Nucleus accumbens (tissue), 56 donors: ENCODE measurements around the gene CCDC70.

Source experiments
- DNase-seq, 56 donors: peaks; one replicate each; lab custom pipeline; 2025; lab: John Stamatoyannopoulos, UW

CCDC70 gene

DNA sequence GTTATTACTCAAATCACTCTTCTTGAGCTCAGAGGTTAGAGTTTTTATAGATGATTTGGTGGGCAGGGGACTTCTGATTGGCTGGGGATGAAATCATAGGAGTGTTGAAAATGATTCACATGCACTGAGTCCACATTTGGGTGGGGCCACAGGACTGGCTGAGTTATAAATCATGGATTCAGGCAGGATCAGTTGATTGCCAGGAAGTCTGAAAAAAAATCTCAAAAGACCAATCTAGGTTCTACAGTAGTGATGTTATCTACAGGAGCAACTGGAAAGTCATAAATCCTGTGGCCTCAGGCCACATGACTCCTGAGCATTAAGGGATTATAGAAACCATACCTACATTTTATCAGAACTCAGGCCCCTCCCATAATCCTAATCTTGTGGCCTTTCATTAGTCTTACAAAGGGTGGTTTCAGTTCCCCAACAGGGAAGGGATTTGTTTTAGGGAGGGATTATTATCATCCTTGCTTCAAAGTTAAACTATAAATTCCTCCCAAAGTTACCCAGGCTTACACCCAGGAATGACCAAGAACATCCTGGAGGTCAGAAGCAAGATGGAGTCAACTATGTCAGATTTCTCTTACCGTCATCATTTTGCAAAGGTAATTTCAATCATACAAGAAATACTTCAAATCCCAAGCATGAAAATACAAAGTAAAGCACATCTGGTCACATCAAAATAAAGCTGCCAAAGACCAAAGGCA lies 5.6 kb upstream of the CCDC70 start:
- DNase-seq: no peak

GRCh38 chr13:51856998-51857397 lies 4.8 kb upstream of the CCDC70 start:
- no peak for DNase-seq

DNA sequence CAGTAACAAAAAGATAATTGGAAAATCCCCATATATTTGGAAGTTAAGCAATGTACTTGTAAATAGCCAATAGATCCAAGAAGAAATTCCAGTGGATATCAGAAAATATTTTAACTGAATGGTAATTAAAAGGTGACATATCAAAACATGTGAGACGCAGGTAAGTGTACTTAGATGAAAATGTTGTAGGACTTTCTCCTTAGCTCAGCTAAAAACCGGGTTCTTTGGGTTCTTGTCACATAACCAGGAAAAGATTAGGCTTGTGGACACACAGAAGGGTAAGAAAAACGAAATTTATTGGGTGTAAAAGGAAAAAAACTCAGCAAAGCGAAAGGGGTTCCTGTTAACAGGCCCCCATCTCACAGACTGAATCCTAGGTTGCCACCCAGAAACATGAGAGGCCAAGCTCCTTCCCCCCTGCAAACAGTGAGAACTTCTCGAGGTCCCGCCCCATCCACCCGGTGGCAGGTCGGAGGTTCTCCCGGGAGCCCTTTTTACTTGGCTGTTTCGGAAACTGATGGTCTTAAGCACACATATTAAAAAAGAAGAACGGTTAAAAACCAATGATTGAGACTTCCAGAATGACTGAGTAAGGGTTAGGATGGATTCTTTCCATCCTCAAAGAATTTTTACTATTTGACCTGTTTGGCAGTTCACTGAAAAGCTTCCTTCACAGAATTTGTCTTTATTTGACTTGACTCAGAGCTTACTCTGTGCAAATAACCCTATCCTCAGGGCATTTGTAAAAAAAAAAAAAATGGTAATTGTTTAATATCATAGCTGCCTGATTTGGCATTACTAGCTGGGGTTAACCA lies 3.1 kb upstream of the CCDC70 start:
- DNase-seq: no peak

DNA sequence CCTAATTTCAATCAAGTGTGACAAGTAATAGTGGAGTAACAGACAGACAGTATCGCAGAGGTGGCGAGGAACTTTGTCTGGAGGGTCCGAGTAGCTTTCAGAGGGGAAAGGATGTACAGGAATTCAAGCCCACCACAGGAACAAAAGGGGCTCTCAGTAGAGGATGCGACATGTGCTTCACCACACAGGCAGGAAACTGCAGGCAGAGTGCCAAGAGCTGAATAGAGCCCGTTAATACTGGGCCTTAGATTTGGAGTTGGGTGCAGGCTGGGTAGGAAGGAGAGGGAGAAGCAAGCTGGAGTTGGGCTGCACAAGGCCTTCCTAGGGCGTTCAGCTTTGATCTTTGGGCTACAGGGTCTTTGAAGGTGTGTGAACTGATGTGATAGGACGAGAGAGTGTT lies 1.2 kb downstream of the CCDC70 start:
- no peak for DNase-seq

DNA sequence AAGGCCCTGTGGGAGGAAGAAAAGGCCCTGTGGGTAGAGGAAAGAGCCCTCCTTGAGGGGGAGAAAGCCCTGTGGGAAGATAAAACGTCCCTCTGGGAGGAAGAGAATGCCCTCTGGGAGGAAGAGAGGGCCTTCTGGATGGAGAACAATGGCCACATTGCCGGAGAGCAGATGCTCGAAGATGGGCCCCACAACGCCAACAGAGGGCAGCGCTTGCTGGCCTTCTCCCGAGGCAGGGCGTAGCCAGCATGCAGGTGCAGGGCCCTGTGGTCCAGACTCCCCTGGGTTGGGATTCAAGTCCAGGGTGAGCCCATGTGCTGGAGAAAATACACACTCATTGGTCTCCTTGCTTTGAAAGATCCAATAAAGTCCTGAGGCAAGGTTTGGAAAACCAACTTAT lies 4.1 kb downstream of the CCDC70 start:
- no peak for DNase-seq

DNA sequence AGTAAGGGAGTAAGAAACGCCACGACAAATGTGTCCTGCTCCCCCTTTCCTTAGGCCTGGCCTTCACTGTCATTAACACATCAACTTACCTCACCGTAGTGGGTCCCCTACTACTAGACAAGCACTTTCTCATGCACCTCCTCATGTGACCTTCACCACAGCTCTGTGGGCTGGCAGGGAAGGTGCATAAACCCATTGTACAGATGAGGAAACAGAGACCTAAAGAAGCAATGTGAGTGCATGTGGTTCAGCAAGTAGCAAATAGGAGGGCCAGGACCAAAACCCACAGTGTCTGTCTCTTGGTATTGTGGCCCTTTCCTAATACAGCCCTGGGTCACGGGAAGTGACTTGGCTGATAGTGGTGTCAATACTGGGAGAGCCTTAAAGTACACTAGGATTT lies 5.3 kb downstream of the CCDC70 start:
- DNase-seq: no peak

DNA sequence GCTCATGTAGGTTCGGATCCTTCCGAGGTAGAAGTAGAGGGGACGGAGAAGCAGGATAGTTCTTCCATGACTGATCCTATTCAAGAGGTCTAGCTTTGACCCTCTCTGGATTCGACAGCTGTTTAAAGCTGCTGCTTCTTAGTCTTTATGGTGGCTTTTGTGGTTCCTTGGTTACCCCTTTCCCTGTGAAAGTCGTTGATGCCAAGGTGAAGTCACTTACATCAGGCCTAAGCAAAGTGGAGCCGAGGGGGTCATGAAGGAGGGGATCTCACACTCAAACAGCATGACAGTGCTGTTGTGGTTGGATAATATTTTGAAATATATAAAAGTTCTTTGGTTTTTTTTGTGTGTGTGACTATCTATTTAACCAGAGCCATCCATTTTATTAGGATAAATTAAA lies 8.1 kb downstream of the CCDC70 start:
- no peak for DNase-seq

- DNase-seq: no peak
Observed at GRCh38 chr13:51870616-51871015, 8.8 kb downstream of the CCDC70 start.

DNA sequence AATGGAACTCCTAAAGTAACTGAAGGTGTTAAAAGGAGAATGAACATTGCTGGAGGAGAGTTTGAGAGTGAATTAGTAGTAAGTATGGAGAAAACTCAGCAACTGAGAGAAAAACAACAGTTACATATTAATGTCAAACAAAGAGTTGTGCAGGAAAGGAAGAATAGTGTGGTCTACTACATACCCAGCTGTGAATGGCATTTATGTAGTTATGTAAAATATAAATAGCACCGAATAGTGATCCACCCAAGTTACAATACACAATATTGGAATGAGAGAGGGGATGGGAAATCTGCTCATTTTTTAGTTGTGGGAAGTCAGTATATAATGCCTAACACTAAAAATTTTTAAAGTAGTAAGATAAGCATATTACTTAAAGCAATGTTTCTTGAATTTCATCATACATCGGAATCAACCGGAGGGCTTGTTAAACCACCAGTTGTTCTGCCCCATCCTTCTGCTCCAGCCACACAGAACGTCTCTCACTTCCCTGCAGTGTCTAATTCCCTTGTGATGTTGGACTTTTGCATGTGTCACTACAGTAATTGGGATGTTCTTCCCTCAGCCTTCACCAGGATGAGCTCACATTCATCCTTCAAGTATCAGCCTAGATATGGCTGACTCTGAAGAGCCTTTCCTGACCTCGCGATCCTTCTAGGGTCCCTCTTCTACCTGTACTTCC lies 11.5 kb downstream of the CCDC70 start:
- DNase-seq: no peak

DNA sequence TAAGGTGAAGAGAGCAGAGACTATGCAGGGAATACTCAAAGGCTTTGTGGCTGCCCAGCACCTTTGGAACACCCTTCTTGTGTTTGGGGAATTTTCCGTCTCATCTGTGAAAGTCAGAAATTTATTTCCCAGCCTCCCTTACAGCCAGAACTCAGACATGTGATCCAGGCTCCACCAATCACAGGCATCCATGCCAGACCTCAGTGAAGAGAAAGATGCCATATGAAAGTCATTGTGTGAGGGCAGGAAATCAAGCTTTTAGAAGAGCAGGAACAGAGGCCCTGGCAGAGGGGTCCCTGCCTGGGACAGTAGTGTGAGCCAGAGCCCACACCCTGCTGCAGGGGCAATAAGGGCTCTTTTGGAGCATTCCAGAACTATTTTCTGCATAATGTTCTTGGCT lies 12.1 kb downstream of the CCDC70 start:
- DNase-seq: peak in 1 of 56 donors; percentile 9

GRCh38 chr13:51874651-51875050 lies 12.9 kb downstream of the CCDC70 start:
- peak in 31 of 56 donors; percentile 6 to 78 (median 43) for DNase-seq

DNA sequence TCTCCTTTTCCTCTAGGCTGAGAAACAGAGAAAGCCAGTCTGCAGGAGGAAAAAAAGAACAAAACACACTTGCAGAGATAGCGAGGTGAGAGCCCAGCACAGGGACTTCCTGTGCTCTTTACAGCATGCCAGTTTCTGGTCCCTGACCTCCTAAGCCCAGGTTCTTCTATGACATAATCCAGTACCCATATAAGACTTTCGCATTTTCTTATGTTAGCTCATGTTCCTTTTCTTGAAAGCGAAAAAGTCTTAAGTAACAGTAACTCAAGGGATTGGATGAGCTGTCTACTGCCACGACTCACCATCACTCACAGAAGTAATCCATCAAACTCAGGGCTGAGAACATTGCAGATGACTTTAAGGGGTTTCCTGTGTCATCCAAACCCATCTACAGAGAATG lies 17.4 kb downstream of the CCDC70 start:
- DNase-seq: no peak

DNA sequence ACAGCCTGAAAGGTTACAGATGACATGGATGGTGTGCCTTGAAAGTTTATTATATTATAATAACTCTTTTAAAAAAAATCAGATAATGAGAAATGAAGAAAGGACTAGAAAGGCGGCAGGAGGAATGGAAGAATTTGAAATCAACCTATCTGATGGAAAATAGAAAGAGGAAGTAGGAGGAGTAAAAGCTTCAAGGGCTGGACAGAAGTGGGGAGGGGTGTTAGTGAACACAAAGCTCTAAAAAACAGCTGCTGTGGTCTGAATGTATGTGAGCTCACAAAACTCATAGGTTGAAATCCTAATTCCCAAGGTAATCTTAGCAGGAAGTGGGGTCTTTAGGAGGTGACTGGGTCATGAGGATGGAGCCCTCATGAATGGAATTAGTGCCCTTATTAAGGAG lies 19.5 kb downstream of the CCDC70 start:
- DNase-seq: no peak

- no peak for DNase-seq
Observed at GRCh38 chr13:51882570-51883225, 20.9 kb downstream of the CCDC70 start.

DNA sequence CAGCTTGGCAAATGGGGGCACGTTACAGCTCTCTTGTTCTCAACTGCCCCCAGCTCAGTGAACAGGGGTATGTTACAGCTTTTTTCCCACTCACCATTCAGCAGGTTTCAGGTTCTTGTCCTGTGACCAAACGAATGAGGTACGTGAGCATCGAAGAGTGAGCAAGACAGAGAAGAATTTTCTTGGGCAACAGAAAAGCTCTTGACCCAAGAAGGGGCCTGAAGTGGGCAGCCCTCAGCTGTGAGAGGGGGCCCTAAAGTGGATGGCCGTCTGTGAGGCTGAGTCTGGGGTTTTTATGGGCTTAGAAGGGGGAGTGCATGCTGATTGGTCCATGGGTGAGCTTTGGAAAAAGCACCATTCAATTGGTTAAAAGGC lies 21.4 kb downstream of the CCDC70 start:
- DNase-seq: no peak

DNA sequence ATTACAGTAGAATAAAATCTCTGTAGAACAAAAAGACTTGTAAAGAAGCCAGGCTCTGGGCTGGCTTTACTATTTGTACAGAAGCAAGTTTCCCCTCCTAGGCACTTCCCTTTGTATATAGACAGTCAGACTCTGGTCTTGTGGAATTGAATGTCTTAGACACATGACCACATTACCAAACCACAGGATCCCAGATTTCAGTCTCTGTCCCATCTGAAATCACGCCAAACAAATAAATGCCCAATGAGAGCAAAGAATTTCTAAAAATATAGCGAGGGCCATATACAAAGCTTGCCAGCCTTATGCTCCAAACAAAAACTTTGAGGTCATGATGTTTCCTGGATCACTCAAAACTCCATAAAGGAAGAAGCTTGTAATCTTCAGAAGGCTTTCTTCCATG lies 23.9 kb downstream of the CCDC70 start:
- no peak for DNase-seq

DNA sequence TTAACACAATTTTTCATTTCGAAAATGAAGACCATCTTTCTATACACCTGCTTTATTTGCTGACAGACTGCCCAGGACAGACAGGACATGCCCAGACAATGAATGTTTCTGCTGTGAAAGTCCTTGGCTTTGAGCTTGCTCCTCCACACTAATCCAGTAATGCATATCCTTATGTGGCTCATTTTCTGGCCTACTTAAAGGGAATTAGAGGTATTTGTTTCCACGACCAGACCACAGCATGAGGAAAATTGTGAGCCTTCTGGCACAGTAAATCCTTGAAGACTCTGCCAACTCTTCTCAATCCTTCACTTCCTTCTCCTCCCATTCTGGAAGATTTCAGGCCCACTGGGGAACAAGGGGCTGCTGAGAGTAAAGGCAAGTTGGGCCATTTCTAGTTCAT lies 25.7 kb downstream of the CCDC70 start:
- DNase-seq: no peak

DNA sequence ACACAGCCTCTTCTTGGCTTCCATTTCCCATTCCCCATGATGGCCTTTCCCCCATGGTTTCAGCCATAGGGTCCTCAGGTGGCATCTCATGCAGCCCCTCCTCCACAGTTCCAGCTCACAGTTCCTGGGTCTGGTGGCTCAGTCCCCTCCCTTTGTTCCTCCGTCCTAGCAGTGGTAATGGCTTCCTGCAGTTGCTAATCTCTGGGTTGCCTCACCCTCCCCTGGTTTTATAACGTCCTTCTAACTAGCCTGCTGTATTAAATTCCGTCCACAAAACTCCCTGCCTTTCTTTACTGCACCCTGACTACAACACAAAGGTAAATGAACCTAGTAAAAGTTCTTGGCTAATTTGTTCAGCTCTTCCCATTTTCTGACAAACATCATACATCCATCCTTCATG lies 30.9 kb downstream of the CCDC70 start:
- no peak for DNase-seq

DNA sequence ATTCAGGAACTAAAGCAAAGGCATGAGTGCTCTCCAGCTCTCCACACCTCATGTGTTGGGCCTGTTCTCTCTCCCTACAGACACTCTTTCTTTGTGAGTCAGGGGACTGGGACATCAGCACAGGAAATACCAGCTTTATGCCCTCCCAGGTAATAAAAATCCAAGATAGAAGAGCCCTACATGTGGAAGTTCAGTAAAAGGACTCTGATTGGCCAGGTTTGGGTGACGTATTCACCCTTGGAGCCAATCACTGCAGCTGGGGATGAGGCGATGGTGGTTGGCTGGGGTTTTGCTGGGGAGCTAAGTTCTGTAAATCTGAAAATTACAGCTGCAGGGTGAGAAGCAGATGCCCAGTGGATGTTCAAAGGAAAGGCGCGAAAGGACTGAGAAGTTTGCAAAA lies 32.5 kb downstream of the CCDC70 start:
- no peak for DNase-seq

DNA sequence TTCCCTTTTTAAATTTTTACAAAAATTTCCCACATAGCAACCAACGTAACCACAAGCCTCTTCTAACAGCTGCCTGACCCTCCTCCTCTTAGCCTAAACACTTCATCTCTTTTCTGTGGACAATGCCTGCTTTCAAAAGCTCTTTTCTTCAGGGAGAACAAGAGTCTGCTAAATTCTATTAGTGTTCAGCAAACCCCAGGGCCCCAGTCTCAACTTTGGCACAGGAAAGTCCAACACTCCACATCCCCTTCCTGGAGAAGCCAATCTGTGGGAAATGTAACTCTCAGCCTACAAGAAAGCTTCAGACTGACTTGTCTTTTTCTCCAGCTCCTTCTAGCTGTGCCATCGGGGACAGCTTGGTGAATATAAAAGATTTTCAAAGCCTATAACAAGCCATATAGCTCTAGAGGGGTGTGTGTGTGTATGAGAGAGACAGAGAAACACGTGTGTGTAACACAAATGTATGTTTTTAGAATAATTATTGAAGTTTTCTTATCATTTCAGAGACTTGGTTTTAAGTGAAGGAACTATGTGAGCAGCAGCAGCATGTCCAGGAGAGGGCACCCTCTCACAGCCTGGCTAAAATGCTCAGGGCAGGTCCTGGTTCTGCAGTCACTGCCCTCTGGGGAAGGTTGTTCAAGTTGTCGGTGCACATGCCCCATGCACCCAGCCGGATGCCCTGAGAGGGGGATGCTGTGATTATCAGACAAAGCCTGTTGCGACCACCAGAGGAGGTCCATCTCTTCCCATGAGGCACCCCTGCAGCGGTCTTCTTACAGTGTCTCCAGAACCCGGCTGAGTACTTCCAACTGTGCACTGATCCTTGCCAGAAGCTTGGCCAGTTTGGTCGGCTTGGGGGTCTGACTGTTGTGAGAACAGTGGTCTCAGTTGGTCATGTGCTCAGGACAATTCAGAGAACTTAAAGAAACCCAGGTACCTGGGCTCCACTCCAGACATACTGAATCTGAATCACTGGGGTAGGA lies 34.4 kb downstream of the CCDC70 start:
- peak in 28 of 56 donors; percentile 7 to 55 (median 25) for DNase-seq
